Gastroesophageal sphincter (tissue), 3 donors: ENCODE results near the gene GLIPR1L2.
"Not testable (repeated sequence)": the region's sequence is repeated elsewhere in the genome, so short reads cannot be mapped to it uniquely, and the experiment has no call there.

Source experiments
- EP300 ChIP-seq: sonication (generic); formaldehyde crosslinking; IDR thresholded peaks from one replicate; pipeline ENCODE4 v1.6.1; 2017; ENCODE audit warnings: antibody characterized with exemption, mild to moderate bottlenecking
- POLR2A ChIP-seq, 2 donors: fragments of 450-650 bp; IDR thresholded peaks; one replicate each; pipeline ENCODE4 v1.6.1; 2017; ENCODE audit warnings: antibody characterized with exemption in 2 of 2, mild to moderate bottlenecking in 2 of 2, moderate library complexity in 1 of 2
- TF ChIP-seq, protein P1 (sequence below), 4 experiments: fragments of 200-600 bp in 2 of 4; fragments of 450-650 bp in 2 of 4; sonication (generic) in 1 of 4; IDR thresholded peaks; one replicate each; pipeline ENCODE4 v1.5.1; 2017 to 2019; ENCODE audit warnings: antibody characterized with exemption in 4 of 4, mild to moderate bottlenecking in 2 of 4, moderate library complexity in 2 of 4

- not testable (repeated sequence) for TF ChIP-seq EP300; POLR2A (IDR thresholded peaks at IDR 0.05)
- TF ChIP-seq, protein P1, sequence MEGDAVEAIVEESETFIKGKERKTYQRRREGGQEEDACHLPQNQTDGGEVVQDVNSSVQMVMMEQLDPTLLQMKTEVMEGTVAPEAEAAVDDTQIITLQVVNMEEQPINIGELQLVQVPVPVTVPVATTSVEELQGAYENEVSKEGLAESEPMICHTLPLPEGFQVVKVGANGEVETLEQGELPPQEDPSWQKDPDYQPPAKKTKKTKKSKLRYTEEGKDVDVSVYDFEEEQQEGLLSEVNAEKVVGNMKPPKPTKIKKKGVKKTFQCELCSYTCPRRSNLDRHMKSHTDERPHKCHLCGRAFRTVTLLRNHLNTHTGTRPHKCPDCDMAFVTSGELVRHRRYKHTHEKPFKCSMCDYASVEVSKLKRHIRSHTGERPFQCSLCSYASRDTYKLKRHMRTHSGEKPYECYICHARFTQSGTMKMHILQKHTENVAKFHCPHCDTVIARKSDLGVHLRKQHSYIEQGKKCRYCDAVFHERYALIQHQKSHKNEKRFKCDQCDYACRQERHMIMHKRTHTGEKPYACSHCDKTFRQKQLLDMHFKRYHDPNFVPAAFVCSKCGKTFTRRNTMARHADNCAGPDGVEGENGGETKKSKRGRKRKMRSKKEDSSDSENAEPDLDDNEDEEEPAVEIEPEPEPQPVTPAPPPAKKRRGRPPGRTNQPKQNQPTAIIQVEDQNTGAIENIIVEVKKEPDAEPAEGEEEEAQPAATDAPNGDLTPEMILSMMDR (IDR thresholded peaks at IDR 0.05), result not testable (repeated sequence)
Observed at GRCh38 chr12:75442454-75442853, 51.6 kb downstream of the GLIPR1L2 start.
